Measurements from ENCODE around the gene ALDH1L2.

DNA sequence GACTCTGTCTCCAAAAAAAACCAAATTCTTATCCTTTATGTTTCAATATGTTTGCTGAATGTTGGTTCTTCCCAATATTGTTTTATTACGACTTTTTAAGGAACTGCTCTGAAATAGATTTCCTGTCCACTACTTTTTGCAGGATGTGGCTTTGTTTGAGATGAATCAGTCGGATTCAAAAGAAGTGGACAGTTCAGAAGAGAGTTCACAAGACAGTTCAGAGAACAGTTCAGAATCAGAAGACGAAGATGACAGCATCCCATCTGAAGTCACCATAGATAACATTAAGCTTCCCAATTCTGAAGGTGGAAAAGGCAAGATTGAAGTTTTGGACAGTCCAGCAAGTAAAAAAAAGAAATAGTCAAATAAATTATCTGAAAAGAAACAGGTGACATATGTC, 89.9 kb downstream of the ALDH1L2 start:
- TF ChIP-seq, protein P1, sequence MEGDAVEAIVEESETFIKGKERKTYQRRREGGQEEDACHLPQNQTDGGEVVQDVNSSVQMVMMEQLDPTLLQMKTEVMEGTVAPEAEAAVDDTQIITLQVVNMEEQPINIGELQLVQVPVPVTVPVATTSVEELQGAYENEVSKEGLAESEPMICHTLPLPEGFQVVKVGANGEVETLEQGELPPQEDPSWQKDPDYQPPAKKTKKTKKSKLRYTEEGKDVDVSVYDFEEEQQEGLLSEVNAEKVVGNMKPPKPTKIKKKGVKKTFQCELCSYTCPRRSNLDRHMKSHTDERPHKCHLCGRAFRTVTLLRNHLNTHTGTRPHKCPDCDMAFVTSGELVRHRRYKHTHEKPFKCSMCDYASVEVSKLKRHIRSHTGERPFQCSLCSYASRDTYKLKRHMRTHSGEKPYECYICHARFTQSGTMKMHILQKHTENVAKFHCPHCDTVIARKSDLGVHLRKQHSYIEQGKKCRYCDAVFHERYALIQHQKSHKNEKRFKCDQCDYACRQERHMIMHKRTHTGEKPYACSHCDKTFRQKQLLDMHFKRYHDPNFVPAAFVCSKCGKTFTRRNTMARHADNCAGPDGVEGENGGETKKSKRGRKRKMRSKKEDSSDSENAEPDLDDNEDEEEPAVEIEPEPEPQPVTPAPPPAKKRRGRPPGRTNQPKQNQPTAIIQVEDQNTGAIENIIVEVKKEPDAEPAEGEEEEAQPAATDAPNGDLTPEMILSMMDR (conservative IDR thresholded peaks at IDR 0.05), result no peak
- no peak for TF ChIP-seq EZH2 (IDR thresholded peaks at IDR 0.05; ENCODE audit: low read depth)
